ENCODE results near the gene SMIM36. TPM values are rescaled to one million over a fixed set of nuclear protein-coding genes. Genes with fewer than 3 reads are reported as not detected.
"Not testable (repeated sequence)": the region's sequence is repeated elsewhere in the genome, so short reads cannot be mapped to it uniquely, and the experiment has no call there.

Gene SMIM36
- total RNA-seq, 1 experiment from 2014 or later, result not detected

- H3K27ac Mint-ChIP-seq (ENCODE audit: unreplicated experiment), result no peak overlapping the region
- no peaks in the 10 kb centered on the region for H3K27me3 Mint-ChIP-seq (ENCODE audit: unreplicated experiment)
- H3K4me3 Mint-ChIP-seq (ENCODE audit: low read depth, unreplicated experiment), result no peak overlapping the region
- intact Hi-C loops (cut with micrococcal nuclease; ENCODE audit: unreplicated experiment), result no loop called here
- no peak for DNase-seq
- CTCF ChIA-PET, result no interaction called here
- peaks cover 9% of the 10 kb centered on the region for H3K36me3 Mint-ChIP-seq (ENCODE audit: insufficient read depth, unreplicated experiment)
- TF ChIP-seq CTCF (IDR thresholded peaks at IDR 0.05; ENCODE audit: unreplicated experiment), result no peak
- BruUV-seq (replicated peaks), result no TSS peak
- no peaks in the 10 kb centered on the region for H3K9me3 Mint-ChIP-seq (ENCODE audit: low read depth, unreplicated experiment)
- peaks cover 8% of the 10 kb centered on the region for H3K4me1 Mint-ChIP-seq (ENCODE audit: low read depth, unreplicated experiment)
Measured at GRCh38 chr17:55405600-55405999, 105.7 kb downstream of the SMIM36 start.

GRCh38 chr17:55404197-55404596 is 107.1 kb downstream of the SMIM36 start:
- CTCF ChIA-PET; H3K36me3 Mint-ChIP-seq (ENCODE audit: insufficient read depth, unreplicated experiment); DNase-seq; H3K27me3 Mint-ChIP-seq (ENCODE audit: unreplicated experiment); intact Hi-C loops (cut with micrococcal nuclease; ENCODE audit: unreplicated experiment); H3K27ac Mint-ChIP-seq (ENCODE audit: unreplicated experiment); H3K4me3 Mint-ChIP-seq (ENCODE audit: low read depth, unreplicated experiment); H3K4me1 Mint-ChIP-seq (ENCODE audit: low read depth, unreplicated experiment); H3K9me3 Mint-ChIP-seq (ENCODE audit: low read depth, unreplicated experiment); BruUV-seq (replicated peaks): not testable (repeated sequence)

GRCh38 chr17:55402374-55402773 is 108.9 kb downstream of the SMIM36 start:
- H3K9me3 Mint-ChIP-seq (ENCODE audit: low read depth, unreplicated experiment), result peaks cover 2% of the 10 kb centered on the region
- no peak for DNase-seq
- peaks cover 8% of the 10 kb centered on the region for H3K4me1 Mint-ChIP-seq (ENCODE audit: low read depth, unreplicated experiment)
- H3K4me3 Mint-ChIP-seq (ENCODE audit: low read depth, unreplicated experiment), result no peak overlapping the region
- H3K27ac Mint-ChIP-seq (ENCODE audit: unreplicated experiment), result no peak overlapping the region
- CTCF ChIA-PET, result no interaction called here
- no peak for TF ChIP-seq CTCF (IDR thresholded peaks at IDR 0.05; ENCODE audit: unreplicated experiment)
- no peaks in the 10 kb centered on the region for H3K27me3 Mint-ChIP-seq (ENCODE audit: unreplicated experiment)
- BruUV-seq (replicated peaks), result no TSS peak
- intact Hi-C loops (cut with micrococcal nuclease; ENCODE audit: unreplicated experiment), result no loop called here
- peaks cover 10% of the 10 kb centered on the region for H3K36me3 Mint-ChIP-seq (ENCODE audit: insufficient read depth, unreplicated experiment)

Other genes starting within 250 kb of the SMIM36 start
- 1.3 and 3.3 TPM in 2 replicates for gene HLF, start 246.5 kb downstream of the SMIM36 start, total RNA-seq (2022)
- gene MMD, start 89.6 kb downstream of the SMIM36 start, total RNA-seq (2022), result 10.2 and 19.2 TPM in 2 replicates
- gene TMEM100, start 211.4 kb upstream of the SMIM36 start, total RNA-seq (2022), result not detected in 2 replicates
- gene PCTP, start 239.6 kb upstream of the SMIM36 start, total RNA-seq (2022), result 19.6 and 20.1 TPM in 2 replicates